ENCODE results near the gene ANKRD13D. TPM values are rescaled to one million over a fixed set of nuclear protein-coding genes. Genes with fewer than 3 reads are reported as not detected.

Gene ANKRD13D
- total RNA-seq, 1 donor: 29.8 TPM

DNA sequence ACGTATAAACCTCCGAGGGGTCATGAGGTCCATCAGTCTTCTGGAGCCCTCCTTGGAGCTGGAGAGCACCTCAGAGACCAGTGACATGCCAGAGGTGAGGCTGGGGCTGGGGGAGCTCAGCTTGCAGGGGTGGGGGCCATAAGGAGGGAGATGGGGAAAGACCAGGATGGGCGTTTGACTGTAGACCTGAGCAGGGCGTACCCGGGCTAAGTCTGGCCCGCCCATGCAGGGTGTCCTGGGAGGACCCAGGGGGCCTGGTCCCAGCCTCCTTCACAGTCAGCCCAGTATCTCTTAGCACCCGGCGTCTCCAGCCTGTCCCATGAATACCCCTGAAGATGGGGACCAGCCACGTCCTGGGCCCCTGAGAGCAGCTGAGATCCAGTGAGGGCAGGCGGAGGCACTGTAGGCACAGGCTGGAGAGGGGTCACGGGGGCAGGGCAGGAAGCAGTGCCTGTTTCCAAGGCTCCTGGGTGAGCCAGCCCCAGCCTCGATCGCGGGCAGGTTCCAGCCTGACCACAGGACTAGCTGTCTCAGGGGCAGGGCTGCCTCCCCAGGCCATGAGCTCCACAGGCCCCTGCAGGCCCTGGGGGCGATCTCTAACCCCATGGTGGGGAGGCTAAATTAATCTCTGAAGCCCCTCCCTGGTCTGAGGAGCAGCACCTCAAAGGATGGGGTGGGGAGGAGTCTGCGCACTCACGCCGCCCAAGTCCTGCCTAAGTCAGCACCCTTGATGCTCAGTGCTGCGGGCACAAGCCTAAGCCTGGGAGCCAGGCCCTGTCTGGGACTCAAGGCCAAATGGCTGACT lies 21.3 kb downstream of the ANKRD13D start:
- no peak overlapping the region for H3K4me3 ChIP-seq (ENCODE audit: low read depth, low read length)
- TF ChIP-seq, protein P1, sequence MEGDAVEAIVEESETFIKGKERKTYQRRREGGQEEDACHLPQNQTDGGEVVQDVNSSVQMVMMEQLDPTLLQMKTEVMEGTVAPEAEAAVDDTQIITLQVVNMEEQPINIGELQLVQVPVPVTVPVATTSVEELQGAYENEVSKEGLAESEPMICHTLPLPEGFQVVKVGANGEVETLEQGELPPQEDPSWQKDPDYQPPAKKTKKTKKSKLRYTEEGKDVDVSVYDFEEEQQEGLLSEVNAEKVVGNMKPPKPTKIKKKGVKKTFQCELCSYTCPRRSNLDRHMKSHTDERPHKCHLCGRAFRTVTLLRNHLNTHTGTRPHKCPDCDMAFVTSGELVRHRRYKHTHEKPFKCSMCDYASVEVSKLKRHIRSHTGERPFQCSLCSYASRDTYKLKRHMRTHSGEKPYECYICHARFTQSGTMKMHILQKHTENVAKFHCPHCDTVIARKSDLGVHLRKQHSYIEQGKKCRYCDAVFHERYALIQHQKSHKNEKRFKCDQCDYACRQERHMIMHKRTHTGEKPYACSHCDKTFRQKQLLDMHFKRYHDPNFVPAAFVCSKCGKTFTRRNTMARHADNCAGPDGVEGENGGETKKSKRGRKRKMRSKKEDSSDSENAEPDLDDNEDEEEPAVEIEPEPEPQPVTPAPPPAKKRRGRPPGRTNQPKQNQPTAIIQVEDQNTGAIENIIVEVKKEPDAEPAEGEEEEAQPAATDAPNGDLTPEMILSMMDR (IDR thresholded peaks at IDR 0.05; ENCODE audit: insufficient read depth, low read depth, low read length): no peak
- DNase-seq (ENCODE audit: low read depth): no peak

DNA sequence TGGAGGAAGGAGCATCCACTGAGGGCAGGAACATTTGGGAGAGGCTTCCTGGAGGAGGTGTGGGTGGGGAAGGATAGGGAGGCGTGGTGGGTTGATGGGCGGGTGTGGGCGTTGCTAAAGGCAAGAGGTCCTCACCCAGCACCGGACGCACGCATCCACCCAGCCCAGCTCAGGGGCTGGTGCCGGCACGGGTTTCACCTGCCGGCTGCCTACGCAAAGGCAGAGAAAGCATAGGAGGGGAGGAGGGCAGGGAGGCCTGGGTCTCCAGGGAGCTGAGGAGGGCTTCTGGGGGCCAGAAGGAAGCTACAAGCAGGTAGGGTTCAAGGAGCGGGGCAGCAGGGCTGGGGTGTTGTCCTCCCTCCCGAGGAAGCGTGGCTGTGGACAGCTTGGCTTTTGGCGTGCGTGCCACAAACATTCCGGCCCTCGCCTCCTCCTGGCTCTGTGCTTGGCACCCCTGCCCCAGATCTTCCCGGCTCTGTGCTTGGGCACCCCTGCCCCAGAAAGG lies 22.0 kb downstream of the ANKRD13D start:
- TF ChIP-seq, protein P1 (IDR thresholded peaks at IDR 0.05; ENCODE audit: insufficient read depth, low read depth, low read length): no peak
- DNase-seq (ENCODE audit: low read depth): no peak
- H3K4me3 ChIP-seq (ENCODE audit: low read depth, low read length): no peak overlapping the region

DNA sequence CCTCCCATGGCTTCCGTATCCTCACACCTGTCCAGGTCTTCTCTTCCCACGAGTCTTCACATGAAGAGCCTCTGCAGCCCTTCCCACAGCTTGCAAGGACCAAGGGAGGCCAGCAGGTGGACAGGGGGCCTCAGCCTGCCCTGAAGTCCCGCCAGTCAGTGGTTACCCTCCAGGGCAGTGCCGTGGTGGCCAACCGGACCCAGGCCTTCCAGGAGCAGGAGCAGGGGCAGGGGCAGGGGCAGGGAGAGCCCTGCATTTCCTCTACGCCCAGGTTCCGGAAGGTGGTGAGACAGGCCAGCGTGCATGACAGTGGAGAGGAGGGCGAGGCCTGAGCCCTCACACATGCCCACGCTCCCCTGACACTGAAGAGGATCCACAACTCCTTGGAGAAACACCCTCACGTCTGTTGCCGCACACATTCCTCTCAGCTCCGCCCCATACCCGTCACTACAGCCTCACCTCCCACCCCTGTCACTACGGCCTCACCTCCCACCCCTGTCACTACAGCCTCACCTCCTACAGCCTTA lies 22.5 kb downstream of the ANKRD13D start:
- H3K4me3 ChIP-seq (ENCODE audit: low read depth, low read length): no peak overlapping the region
- no peak for DNase-seq (ENCODE audit: low read depth)
- TF ChIP-seq, protein P1 (IDR thresholded peaks at IDR 0.05; ENCODE audit: insufficient read depth, low read depth, low read length): no peak

DNA sequence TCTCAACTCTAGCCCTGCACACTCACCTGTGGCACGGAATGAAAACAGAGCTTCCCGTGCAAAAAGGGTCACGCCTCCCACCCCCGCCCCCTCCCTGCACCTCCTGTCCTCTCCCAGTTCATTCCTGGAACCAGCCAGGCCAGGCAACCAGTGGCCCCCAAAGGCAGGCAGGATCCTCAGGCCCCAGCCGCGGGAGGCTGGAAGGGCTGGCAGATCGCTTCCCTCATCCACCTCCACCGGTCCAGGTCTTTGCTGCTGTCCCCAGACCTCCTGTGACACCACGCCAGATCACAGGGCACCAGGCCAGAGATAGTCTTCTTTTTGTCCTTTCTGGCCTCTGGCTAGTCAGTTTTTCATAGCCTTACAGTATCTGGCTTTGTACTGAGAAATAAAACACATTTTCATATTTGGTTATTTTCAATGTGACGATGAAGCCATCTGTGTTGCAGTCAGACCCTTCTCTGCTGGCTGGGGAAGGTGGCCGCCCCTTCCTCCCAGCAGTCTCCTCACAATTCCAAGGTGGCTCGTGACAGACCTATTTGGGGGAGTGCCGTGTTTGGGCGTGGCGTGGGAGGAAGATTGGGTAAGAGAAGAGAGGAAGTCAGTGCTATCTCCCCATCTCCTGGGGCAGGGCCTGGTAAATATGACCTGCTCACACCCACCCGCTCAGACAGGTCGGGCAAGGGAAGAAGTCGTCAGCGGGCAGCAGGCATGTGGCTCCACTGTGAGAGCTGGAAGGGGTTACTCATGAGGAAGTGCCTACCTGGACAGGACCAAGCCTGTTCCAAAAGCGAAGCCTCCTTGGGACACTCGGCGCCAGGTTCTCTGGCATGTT lies 23.3 kb downstream of the ANKRD13D start:
- no peak for DNase-seq (ENCODE audit: low read depth)
- H3K4me3 ChIP-seq (ENCODE audit: low read depth, low read length): no peak overlapping the region
- TF ChIP-seq, protein P1 (IDR thresholded peaks at IDR 0.05; ENCODE audit: insufficient read depth, low read depth, low read length): no peak

DNA sequence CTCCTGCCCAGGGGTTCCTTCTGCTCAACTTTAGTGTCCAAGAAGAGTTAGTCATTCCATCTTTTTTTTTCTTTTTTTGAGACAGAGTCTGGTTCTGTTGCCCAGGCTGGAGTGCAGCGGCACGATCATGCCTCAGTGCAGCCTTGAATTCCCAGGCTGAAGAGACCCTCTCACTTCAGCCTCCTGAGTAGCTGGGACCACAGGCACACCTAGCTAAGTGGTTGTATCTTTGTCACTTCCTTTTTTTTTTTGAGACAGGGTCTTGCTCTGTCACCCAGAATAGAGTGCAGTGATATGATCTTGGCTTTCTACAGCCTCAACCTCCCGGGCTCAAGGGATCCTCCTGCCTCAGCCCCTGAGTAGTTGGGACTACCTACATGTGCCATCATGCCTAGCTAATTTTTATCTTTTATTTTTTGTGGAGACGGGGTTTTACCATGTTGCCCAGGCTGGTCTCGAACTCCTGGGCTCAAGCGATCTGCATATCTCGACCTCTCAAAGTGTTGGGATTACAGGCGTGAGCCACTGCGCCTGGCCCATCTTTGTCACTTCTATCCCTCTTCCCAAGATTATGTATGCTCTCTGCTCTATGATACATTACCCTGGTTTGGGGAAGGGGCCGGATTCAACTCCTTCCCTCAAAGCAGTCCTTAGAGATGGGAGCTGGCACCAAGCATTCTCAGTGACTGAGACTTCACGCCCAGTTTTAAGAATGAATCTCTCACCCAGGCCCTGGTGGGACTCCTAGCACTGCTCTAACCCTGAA lies 24.2 kb downstream of the ANKRD13D start:
- no peak overlapping the region for H3K4me3 ChIP-seq (ENCODE audit: low read depth, low read length)
- TF ChIP-seq, protein P1 (IDR thresholded peaks at IDR 0.05; ENCODE audit: insufficient read depth, low read depth, low read length): no peak
- DNase-seq (ENCODE audit: low read depth): no peak

DNA sequence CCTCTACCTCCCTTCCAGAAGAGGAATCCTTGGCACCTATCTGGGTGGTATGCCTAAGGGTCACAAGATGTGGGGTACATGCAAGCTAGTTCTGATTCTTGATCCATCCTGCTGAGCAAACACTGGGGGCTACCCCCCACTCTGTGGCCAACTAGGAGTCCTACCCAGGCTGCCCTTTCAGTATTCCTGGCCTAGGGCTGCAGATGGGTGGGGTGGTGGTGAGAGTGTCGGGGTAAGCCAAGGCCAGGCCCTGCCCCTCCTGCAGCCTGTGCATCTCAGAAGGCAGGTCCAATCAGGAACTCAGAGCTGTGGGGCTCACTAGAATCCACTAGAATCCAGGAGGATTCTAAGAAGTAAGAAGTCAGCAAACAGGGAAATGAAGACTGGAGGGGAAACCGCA lies 25.1 kb downstream of the ANKRD13D start:
- H3K4me3 ChIP-seq (ENCODE audit: low read depth, low read length): no peak overlapping the region
- no peak for DNase-seq (ENCODE audit: low read depth)
- TF ChIP-seq, protein P1 (IDR thresholded peaks at IDR 0.05; ENCODE audit: insufficient read depth, low read depth, low read length): no peak

Data from fibroblast of villous mesenchyme (primary cell).